ENCODE data around the gene NOX1. TPM values are rescaled to one million over a fixed set of nuclear protein-coding genes. Genes with fewer than 3 reads are reported as not detected.
"Not testable (repeated sequence)": the region's sequence is repeated elsewhere in the genome, so short reads cannot be mapped to it uniquely, and the experiment has no call there.

NOX1 gene
- polyA plus RNA-seq, 2 of the 4 experiments (the other 2 are of a cell fraction), result 1.4 TPM; not detected in 1

- POLR2A ChIA-PET; DNase-seq (ENCODE audit: low read depth in 1 of 2, low spot score in 1 of 2); CTCF ChIA-PET; H3K27ac ChIP-seq; H3K4me1 ChIP-seq; FAIRE-seq; H3K4me3 ChIP-seq; H3K9me3 ChIP-seq; H3K4me2 ChIP-seq; ATAC-seq: not testable (repeated sequence)
- 64% methylated on average over 7 of the region's 7 CpGs for WGBS (ENCODE audit: missing lambda C conversion rate)
Measured at GRCh38 chrX:100796371-100796770, 77.8 kb downstream of the NOX1 start.

Small RNA genes within 50 kb of the gene (small RNA-seq; reads per million reads assigned to genes)
- 0 reads per million in 6 experiments for gene RF00411

Other genes starting within 250 kb of the NOX1 start
- gene TSPAN6, start 237.6 kb downstream of the NOX1 start, polyA plus RNA-seq (2011; rRNA removed), result 61.4 and 71.1 TPM in 2 replicates
- gene TSPAN6, start 237.6 kb downstream of the NOX1 start, polyA plus RNA-seq (2017; fragmentation: RNase III; extraction: RNeasy Plus Mini Kit Qiagen cat#74134 plus additional on column Dnase treatment), result 41.1 to 51.7 TPM (median 46.0 TPM) in 3 replicates
- 6.7 and 9.6 TPM in 2 replicates for gene SRPX2, start 230.2 kb downstream of the NOX1 start, polyA plus RNA-seq (2011; rRNA removed)
- 1.7 to 3.9 TPM (median 2.3 TPM) in 3 replicates for gene SRPX2, start 230.2 kb downstream of the NOX1 start, polyA plus RNA-seq (2017; fragmentation: RNase III; extraction: RNeasy Plus Mini Kit Qiagen cat#74134 plus additional on column Dnase treatment)
- 3.9 and 4.3 TPM in 2 replicates for gene SYTL4, start 142.2 kb downstream of the NOX1 start, polyA plus RNA-seq (2011; rRNA removed)
- 3.1 to 3.6 TPM (median 3.3 TPM) in 3 replicates for gene SYTL4, start 142.2 kb downstream of the NOX1 start, polyA plus RNA-seq (2017; fragmentation: RNase III; extraction: RNeasy Plus Mini Kit Qiagen cat#74134 plus additional on column Dnase treatment)
- 47.0 and 59.2 TPM in 2 replicates for gene CSTF2, start 54.0 kb downstream of the NOX1 start, polyA plus RNA-seq (2011; rRNA removed)
- 32.9 to 36.0 TPM (median 33.2 TPM) in 3 replicates for gene CSTF2, start 54.0 kb downstream of the NOX1 start, polyA plus RNA-seq (2017; fragmentation: RNase III; extraction: RNeasy Plus Mini Kit Qiagen cat#74134 plus additional on column Dnase treatment)
- gene XKRX, start 54.6 kb upstream of the NOX1 start, polyA plus RNA-seq (2011; rRNA removed), result 0.50 and 0.65 TPM in 2 replicates
- 0.12 to 0.16 TPM (median 0.13 TPM) in 3 replicates for gene XKRX, start 54.6 kb upstream of the NOX1 start, polyA plus RNA-seq (2017; fragmentation: RNase III; extraction: RNeasy Plus Mini Kit Qiagen cat#74134 plus additional on column Dnase treatment)
- gene ARL13A, start 95.3 kb upstream of the NOX1 start, polyA plus RNA-seq (2011; rRNA removed), result 0.12 TPM in 1 of 2 replicates, not detected in the other
- 0.08 to 0.15 TPM (median 0.10 TPM) in 3 replicates for gene ARL13A, start 95.3 kb upstream of the NOX1 start, polyA plus RNA-seq (2017; fragmentation: RNase III; extraction: RNeasy Plus Mini Kit Qiagen cat#74134 plus additional on column Dnase treatment)
- gene TRMT2B, start 177.8 kb upstream of the NOX1 start, polyA plus RNA-seq (2011; rRNA removed), result 29.1 and 30.9 TPM in 2 replicates
- 14.2 to 15.0 TPM (median 14.3 TPM) in 3 replicates for gene TRMT2B, start 177.8 kb upstream of the NOX1 start, polyA plus RNA-seq (2017; fragmentation: RNase III; extraction: RNeasy Plus Mini Kit Qiagen cat#74134 plus additional on column Dnase treatment)
- gene TMEM35A, start 204.5 kb upstream of the NOX1 start, polyA plus RNA-seq (2011; rRNA removed), result 0.05 TPM in 1 of 2 replicates, not detected in the other
- not detected in 3 replicates for gene TMEM35A, start 204.5 kb upstream of the NOX1 start, polyA plus RNA-seq (2017; fragmentation: RNase III; extraction: RNeasy Plus Mini Kit Qiagen cat#74134 plus additional on column Dnase treatment)
- 20.7 and 20.9 TPM in 2 replicates for gene CENPI, start 223.8 kb upstream of the NOX1 start, polyA plus RNA-seq (2011; rRNA removed)
- gene CENPI, start 223.8 kb upstream of the NOX1 start, polyA plus RNA-seq (2017; fragmentation: RNase III; extraction: RNeasy Plus Mini Kit Qiagen cat#74134 plus additional on column Dnase treatment), result 17.7 to 19.5 TPM (median 18.4 TPM) in 3 replicates

Data from A549 (cell line).